HL-60/S4 treated with phorbol 12-myristate 13-acetate at 8.2 ng/mL for 4 days and 3 days (cell line): ENCODE results near the gene SNRPA.

ENCODE experiments used
- in situ Hi-C: fragments of 300-500 bp; cut with MboI; formaldehyde crosslinking; loops from 2 replicates; pipeline ENCODE4 v1.15.0; 2022; ENCODE audit warnings: low sequenced_read_pairs

The SNRPA gene

DNA sequence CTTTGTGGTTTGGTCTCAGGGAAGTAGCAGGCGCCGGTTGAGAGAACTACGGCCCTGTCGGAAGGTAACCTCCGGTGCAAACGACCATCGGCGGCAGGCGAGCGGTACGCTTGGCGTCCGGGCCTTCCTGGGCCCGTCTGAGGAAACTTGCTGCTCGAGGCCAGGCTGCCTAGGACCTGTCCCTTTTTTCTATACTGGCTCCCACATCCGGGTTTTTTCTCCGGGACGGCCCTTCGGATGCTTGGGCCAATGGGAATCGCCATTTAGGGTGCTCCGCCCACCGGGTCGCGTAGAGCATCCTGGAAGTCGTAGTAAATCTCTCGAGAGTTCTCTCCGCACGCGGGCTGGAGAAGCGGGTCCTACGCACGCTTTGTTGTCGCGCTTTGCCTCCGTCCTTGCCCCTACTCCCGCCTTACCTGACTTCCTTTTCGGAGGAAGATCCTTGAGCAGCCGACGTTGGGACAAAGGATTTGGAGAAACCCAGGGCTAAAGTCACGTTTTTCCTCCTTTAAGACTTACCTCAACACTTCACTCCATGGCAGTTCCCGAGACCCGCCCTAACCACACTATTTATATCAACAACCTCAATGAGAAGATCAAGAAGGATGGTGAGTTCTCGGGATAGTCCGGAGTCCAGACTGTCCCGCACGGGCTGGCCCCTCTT, at the start of gene SNRPA:
Gene SNRPA (plus strand): TSS at position 330 of the 664 bp plus-strand sequence. CDS start 206 bp downstream, at position 536.
- in situ Hi-C loops = no loop called here

DNA sequence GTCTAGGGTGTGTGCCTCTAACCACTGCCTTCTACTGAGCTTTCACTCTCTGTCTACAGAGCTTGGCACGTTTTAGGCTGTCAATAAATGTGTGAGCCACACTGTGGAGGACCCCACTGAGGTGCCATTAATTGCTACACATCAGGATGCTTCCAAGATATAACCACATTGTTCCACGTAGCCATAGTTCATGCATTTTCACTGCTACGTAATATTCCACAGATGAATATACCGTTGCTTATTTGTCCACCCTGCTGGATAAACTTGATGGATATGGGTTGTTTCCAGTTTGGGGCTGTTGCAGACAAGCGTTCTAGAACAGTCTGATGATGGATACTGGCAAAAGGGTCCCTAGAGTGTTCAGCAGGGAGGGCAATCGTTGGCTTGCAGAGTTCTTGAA, 49.2 kb upstream of the SNRPA start:
- in situ Hi-C loops = no loop called here

DNA sequence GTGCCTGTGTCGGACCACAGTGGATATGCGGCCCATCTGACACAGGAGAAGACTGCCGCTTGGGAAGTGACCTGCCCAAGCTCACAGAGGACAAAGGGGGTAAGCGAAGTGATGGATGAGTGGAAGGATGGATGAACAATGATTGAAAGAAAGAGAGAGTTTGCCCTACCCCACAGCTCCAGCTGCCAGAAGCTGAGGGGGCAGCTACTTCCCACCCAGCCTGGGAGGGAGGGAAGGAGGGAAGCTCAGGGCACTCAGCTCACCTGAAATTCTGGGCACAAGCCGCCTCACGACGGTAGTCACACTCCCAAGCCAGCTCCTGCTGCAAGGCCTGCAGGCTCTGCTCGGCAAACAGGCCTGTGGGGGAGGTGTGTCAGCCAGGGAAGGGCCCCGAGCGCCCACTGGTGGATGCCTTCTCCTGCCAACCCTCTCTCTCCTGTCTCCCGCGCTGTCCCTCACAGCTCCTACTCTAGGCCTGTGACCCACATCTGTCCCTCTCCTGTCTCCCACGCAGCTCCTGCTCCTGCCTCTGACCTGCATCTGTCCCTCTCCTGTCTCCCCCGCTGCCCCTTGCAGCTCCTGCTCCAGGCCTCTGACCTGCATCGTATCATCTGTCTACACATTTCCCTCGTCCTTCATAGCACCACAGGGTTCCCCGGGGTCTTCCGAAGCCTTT, 48.5 kb upstream of the SNRPA start:
- in situ Hi-C loops = no loop called here

DNA sequence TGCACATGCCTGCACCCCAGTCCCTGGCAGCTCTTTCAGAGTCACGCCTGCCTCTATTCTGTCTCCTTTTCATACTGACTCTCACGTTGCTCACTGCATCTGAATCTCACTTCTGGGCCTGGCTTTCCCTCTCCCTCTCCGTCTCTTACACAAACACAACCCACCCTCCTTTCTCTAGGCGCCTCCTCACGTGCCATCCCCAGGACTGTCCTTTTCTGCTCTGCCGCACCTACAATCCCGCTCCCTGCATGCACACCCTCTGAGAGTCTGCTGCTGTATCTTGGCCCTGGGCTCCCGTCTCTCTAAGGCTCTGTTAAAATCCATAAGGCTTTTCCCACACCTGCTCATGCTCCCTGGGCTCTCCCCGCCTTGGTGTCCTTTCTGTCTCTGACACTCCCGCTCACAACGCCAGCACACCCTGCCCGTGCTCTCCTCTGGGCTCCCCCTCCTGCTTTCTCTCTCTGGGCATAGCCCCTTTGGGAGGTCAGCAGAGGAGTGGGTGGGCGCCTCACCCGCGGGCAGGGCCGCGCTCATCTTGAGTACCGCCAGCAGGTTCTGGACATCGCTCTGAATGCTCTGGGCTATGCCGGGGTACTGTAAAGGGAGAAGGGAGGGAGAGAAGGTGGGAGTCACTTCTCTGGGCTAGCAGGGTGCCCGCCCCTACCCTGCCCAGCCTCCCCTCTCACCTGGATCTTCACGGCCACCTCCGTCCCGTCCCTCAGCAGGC, 47.8 kb upstream of the SNRPA start:
- in situ Hi-C loops = no loop called here

DNA sequence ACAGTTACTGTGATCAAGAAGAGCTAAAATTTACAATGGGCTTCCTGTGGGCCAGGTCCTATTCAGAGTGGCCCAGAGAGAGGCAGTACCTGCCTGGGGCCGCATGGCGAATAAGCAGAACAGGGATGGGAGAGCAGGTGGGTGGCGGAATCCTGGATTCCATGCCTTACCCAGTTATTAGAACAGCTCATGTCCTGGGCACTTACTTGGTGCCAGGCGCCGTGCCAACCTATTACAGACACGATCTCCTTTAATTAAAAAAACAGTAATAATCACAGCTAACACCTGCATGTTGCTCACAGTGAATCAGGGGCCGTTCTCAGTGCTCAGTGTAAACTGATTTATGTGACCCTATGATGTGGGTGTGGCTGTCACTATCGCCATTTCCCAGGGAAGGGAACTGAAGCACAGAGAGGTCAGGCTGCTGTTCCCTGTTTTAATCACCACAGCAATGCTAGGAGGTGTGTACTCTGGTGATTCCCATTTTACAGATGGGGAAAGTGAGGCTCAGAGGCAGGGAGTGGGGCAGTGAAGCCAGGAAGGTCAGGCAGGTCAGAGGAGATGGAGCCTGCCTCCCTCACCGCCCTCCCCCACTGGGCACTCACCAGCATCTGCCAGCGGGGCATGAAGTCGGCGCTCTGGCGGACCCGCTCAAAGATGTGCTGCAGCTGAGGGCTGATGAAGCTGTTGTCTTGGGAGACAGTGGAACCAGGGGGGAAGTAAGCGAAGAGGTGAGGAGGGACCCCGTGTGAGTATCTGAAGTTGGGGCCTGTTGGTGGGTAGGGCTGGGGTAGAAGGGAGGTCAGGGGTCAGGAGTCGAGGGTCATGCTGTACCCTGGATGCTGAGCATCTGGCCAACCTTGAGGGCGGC, 46.3 kb upstream of the SNRPA start:
- in situ Hi-C loops = no loop called here

DNA sequence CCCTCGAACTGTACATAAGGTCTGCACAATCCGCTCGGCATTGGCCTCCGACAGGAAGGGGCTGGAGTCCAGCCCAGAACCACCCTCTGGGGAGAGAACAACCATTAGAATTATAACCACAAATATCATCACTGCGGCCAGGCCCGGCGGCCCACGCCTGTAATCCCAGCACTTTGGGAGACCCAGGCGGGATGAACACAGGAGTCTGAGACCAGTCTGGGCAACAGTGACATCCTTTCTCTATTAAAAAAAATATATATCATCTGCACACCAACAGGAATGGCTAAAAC, 45.7 kb upstream of the SNRPA start:
- in situ Hi-C loops = no loop called here

DNA sequence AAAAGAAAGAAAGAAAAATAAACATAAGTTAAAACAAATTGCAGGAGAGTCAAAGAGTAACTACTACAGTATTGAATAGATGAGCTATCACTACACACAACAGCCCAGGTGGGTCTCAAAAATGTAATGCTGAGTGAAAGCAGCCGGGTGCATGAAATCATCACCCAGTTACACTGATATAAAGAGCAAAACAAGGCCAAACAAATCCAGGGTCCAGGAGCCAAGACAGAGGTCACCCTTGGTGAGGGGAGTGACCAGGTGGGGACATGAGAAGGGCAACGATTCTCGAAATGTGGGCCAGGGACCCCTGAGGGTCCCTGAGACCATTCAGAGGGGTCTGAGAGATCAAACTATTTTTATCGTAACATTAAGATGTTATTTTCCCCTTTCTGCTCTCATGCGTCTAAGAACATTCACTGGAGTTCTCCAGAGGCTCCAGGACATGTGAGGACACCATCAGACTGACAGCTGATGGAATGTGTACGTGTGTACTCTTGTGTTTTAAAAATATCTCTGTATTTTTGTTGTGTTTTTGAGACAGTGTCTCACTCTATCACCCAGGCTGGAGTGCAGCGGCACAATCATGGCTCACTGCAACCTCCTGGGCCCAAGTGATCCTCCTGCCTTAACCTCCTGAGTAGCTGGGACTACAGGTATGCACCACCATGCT, 44.9 kb upstream of the SNRPA start:
- in situ Hi-C loops = no loop called here

DNA sequence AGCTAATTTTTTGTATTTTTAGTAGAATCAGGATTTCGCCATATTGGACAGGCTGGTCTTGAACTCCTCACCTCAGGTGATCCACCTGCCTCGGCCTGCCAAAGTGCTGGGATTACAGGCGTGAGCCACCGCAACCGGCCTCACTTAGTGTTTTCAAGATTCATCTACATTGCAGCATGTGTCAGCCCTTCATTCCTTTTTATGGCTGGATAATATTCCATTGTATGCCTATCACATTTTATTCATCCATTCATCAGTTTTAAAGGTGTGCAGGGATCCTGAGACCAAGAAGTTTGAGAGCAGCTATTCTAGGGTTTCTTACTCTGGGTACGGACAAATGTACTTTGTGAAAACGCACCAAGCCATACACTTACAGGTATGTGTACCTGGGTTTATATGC, 43.4 kb upstream of the SNRPA start:
- in situ Hi-C loops = no loop called here

DNA sequence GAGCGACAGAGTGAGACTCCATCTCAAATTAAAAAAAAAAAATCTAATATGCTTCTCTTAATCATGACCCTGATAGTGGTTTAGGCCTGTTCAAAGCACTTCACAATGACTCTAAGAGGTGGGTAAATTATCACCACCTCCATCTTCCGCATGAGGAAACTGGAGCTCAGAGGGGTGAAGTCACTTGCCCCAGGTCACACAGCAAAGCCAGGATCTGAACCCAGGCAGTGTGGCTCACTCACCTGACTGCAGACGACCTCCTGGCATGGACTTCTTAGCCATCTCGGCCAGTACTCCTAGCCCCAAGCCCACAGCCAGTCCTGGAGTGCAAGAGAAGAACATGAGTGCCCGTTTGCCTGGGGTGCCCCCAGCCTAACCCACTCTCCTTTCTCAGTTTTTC, 41.2 kb upstream of the SNRPA start:
- in situ Hi-C loops = no loop called here

DNA sequence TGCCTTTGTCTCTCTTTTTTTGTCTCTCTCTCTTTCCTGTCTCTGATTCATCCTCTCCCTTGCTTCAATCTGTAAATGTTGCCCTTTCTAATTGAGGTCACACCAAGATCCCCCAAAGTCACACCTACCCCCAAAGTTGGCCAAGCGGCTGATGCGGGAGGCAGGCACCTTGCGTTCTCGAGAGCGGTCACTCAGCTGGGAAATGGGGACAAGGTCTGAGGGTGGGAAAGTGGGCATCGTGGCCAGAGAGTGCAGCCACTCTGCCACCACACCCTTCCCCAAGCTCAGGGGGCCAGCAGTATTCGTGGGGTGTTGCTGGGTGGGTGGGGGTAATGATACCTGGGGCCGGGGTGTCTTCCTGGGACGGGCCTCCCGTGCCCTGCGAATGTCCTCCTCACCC, 37.1 kb upstream of the SNRPA start:
- in situ Hi-C loops = no loop called here

DNA sequence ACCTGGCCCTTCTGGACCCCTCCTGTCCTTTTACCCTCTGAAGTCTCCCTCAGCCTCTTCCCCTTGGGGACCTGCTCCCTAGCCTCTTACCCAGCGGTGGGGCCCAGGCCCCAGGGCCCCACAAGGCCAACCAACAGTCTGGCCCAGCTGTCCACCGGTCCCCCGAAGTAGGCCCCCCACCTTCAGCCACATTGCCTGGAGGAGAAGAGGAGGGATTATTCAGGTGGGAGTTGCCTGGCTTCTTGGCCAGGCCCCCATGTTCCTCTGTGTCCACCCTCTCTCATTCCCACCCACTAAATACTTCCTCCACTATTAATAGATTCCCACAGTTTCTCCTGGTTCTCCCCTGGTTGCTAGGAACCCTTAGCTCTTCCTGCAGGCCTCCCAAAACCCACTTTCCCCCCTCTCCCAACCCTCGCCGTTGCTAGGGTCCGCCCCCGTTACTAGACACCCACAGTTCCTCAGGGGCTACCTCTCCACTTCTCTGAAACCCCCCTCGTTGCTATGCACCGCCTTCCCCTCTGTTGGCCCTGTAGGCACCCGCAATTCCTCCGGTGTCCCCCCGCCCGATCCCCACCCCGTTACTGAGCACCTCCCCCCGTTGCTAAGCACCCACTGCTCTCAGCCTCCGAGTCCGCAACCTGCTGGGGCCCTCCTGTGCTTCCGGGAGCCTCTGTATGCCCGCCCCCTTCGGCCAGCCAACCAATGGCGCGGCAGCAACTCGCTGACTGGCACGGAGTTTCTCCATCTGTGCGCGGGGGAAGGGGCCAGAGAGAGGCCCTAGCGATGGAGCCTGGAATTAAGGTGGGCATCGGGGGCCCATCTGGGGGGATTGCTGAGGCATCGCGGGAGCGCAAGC, 36.3 kb upstream of the SNRPA start:
- in situ Hi-C loops = no loop called here

DNA sequence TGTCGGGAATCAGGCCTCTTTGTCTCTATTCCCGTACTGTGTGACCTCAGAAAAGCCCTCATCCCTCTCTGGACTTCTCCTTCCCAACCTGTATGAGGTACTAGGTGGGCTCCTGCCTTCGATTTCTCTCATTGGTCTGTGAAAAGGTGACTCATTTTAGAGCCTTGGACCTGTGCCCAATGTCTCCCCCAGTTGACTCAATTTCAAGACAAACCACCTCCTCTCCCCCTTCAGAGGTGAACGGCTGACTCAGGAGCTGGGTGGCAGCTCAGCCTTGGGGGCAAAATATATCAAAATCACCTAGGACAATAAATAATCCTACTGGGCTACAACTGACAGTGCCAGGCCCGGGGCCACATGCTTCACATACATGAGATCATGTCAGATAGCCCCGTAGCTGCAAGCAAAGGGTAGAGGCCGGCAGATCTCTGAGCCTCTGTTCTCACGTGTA, 34.9 kb upstream of the SNRPA start:
- in situ Hi-C loops = no loop called here

DNA sequence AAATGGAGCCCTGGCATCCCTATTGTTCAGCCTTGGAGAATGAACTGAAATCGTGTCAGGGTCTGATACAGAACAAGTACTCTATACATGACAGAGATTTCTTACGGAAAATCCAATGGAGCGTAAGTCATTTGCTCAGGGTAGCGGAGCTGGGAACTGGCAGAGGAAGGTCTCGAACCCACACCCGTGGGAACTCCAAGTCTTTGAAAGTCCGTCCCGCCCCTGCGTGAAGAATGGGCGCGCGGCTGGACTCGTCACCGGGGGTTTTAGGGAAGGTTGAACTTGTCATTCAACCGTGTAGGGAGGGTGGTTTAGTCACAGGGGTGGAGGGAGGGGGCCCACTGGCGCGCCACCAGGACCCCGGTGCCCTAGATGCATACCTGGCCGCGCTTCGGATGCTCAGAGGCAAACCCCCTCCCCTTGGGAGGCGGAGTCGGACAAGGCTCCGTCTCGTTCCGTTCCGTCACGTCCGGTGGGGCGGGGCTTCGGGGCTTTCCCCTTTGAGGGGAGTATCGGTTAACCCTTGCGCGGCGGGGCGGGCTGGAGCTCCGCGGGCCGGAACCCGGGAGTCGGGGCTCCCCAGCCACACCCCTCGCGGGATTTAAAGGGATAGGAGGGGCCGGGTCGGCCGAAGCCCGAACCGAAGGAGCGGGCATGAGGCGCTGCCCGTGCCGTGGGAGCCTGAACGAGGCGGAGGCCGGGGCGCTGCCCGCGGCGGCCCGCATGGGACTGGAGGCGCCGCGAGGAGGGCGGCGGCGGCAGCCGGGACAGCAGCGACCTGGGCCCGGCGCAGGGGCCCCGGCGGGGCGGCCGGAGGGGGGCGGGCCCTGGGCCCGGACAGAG, 34.3 kb upstream of the SNRPA start, which contains the start of the genes COQ8B and ITPKC:
Gene COQ8B (minus strand): TSS at position 405 of the 843 bp plus-strand sequence. CDS start 2,254 bp downstream, outside the sequence.
Gene ITPKC (plus strand): TSS at position 631 of the 843 bp plus-strand sequence. CDS start 24 bp downstream, at position 655.
- in situ Hi-C loops = no loop called here

DNA sequence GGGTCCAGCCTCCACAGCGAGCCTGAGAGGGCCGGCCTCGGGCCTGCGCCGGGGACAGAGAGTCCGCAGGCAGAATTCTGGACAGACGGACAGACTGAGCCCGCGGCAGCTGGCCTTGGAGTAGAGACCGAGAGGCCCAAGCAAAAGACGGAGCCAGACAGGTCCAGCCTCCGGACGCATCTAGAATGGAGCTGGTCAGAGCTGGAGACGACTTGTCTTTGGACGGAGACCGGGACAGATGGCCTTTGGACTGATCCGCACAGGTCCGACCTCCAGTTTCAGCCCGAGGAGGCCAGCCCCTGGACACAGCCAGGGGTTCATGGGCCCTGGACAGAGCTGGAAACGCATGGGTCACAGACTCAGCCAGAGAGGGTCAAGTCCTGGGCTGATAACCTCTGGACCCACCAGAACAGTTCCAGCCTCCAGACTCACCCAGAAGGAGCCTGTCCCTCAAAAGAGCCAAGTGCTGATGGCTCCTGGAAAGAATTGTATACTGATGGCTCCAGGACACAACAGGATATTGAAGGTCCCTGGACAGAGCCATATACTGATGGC, 33.6 kb upstream of the SNRPA start:
- in situ Hi-C loops = no loop called here

DNA sequence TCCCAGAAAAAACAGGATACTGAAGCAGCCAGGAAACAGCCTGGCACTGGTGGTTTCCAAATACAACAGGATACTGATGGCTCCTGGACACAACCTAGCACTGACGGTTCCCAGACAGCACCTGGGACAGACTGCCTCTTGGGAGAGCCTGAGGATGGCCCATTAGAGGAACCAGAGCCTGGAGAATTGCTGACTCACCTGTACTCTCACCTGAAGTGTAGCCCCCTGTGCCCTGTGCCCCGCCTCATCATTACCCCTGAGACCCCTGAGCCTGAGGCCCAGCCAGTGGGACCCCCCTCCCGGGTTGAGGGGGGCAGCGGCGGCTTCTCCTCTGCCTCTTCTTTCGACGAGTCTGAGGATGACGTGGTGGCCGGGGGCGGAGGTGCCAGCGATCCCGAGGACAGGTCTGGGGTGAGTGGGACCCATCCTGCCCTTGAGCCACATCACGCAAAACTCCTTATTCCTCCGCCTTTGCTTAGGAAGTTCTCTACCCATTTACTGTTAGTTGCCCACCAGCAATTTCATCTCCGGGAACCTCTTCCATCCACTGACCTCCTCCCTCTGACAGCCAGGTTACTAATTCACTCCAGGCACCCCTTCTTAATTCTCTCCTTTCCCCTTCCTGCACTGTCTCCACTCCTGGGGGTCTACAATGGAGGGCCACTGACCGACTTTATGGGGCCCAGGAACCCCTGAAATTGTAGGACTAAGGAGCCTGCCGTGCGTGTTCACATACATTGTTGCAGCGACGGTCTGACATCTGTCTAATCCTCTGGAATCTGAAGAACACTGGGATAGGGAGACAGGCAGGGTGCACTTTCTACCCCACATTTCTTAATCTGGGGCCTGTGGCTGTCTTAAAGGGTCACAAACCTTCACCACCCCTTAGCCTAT, 32.9 kb upstream of the SNRPA start:
- in situ Hi-C loops = no loop called here

DNA sequence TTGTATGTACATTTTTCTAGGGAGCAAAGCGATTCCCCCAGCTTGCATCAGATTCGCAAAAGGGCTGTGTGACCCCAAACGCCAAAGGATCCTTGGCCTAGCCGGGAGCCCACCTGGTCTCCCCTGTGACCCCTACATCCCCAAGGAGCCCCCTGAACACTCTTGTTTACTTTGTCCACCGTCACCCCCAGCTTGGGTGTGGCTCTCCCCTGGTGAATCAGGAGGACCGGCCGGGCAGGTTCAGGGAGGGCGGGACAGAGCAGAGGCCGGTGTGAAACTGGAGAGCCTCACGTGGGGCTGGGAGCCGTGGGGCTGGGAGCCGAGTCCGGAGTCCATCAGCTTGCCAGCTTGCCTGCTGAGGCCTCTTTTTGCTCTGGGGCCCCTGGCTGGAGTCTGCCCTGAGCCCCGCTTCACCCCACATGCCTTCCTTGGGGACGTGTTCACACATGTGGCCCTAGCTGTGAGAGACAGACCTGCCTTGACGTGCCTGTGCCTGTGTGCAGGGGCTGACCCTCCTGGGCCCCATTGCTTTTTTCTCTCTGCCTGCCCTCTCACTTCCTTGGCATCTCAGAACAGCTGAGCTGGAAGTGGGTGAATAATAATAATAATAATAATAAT, 32.1 kb upstream of the SNRPA start:
- in situ Hi-C loops = no loop called here

DNA sequence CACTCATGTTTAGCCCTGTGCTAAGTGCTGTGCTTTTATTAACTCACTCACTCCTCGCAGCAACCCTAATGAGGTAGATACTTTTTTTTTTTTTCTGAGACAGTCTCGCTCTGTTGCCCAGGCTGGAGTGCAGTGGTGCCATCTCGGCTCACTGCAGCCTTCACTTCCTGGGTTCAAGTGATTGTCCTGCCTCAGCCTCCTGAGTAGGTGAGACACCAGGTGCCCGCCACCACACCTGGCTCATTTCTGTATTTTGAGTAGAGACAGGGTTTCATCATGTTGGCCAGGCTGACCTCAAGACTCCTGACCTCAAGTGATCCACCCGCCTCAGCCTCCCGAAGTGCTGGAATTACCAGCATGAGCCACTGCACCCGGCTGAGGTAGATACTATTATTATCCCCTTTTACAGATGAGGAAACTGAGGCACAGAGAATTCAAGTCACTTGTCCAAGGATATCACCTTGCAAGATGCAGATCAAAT, 31.5 kb upstream of the SNRPA start:
- in situ Hi-C loops = no loop called here
